ENCODE results near the gene RELCH.

RELCH gene

GRCh38 chr18:62330650-62331049 is 143.6 kb downstream of the RELCH start:
- TF ChIP-seq FOXP2 (optimal IDR thresholded peaks at IDR 0.05; ENCODE audit: borderline replicate concordance, extremely low read depth, extremely low read length, insufficient read depth) (no peak), REST (IDR thresholded peaks at IDR 0.05; ENCODE audit: insufficient read depth in 1 of 2, low read depth in 2 of 2, low read length in 2 of 2) (no peak), SIN3A (IDR thresholded peaks at IDR 0.05; ENCODE audit: borderline replicate concordance, insufficient read depth, low read length) (no peak), TAF1 (IDR thresholded peaks at IDR 0.05; ENCODE audit: borderline replicate concordance, insufficient read depth, low read length) (no peak), POLR2AphosphoS5 (IDR thresholded peaks at IDR 0.05; ENCODE audit: low read depth, low read length) (no peak)

- TF ChIP-seq SIN3A (IDR thresholded peaks at IDR 0.05; ENCODE audit: borderline replicate concordance, insufficient read depth, low read length) (no peak), POLR2AphosphoS5 (IDR thresholded peaks at IDR 0.05; ENCODE audit: low read depth, low read length) (no peak), FOXP2 (optimal IDR thresholded peaks at IDR 0.05; ENCODE audit: borderline replicate concordance, extremely low read depth, extremely low read length, insufficient read depth) (no peak), TAF1 (IDR thresholded peaks at IDR 0.05; ENCODE audit: borderline replicate concordance, insufficient read depth, low read length) (no peak), REST (IDR thresholded peaks at IDR 0.05; ENCODE audit: insufficient read depth in 1 of 2, low read depth in 2 of 2, low read length in 2 of 2) (no peak)
Measured at GRCh38 chr18:62331581-62332356, 144.7 kb downstream of the RELCH start.

GRCh38 chr18:62332431-62332830 is 145.4 kb downstream of the RELCH start:
- TF ChIP-seq REST (IDR thresholded peaks at IDR 0.05; ENCODE audit: insufficient read depth in 1 of 2, low read depth in 2 of 2, low read length in 2 of 2) (no peak), FOXP2 (optimal IDR thresholded peaks at IDR 0.05; ENCODE audit: borderline replicate concordance, extremely low read depth, extremely low read length, insufficient read depth) (no peak), POLR2AphosphoS5 (IDR thresholded peaks at IDR 0.05; ENCODE audit: low read depth, low read length) (no peak), SIN3A (IDR thresholded peaks at IDR 0.05; ENCODE audit: borderline replicate concordance, insufficient read depth, low read length) (no peak), TAF1 (IDR thresholded peaks at IDR 0.05; ENCODE audit: borderline replicate concordance, insufficient read depth, low read length) (no peak)

- no peak for TF ChIP-seq TAF1 (IDR thresholded peaks at IDR 0.05; ENCODE audit: borderline replicate concordance, insufficient read depth, low read length)
- TF ChIP-seq POLR2AphosphoS5 (IDR thresholded peaks at IDR 0.05; ENCODE audit: low read depth, low read length) = no peak
- TF ChIP-seq SIN3A (IDR thresholded peaks at IDR 0.05; ENCODE audit: borderline replicate concordance, insufficient read depth, low read length) = no peak
- no peak for TF ChIP-seq REST (IDR thresholded peaks at IDR 0.05; ENCODE audit: insufficient read depth in 1 of 2, low read depth in 2 of 2, low read length in 2 of 2)
- no peak for TF ChIP-seq FOXP2 (optimal IDR thresholded peaks at IDR 0.05; ENCODE audit: borderline replicate concordance, extremely low read depth, extremely low read length, insufficient read depth)
Measured at GRCh38 chr18:62332964-62333695, 146.1 kb downstream of the RELCH start.
